Stimulated activated CD4-positive, alpha-beta T cell treated with anti-CD3 and anti-CD28 coated beads, Interleukin-15, amount 100 ng/mL, for 1 hour (primary cell): ENCODE data around the gene AURKB.
A peak's percentile ranks its signal among the peaks of the same experiment; 100 is the strongest.
"Not testable (repeated sequence)": the region's sequence is repeated elsewhere in the genome, so short reads cannot be mapped to it uniquely, and the experiment has no call there.

Experiments
- DNase-seq, 2 donors: peaks; one replicate each; pipeline ENCODE4 v3.0.0-alpha.2; 2020; ENCODE audit warnings: low read depth in 1 of 2, low spot score in 1 of 2

The AURKB gene

GRCh38 chr17:8225813-8226535 is 15.6 kb upstream of the AURKB start:
- DNase-seq = peak in 1 of 2 donors; percentile 37

- DNase-seq = no peak
Observed at GRCh38 chr17:8224891-8225812, 14.8 kb upstream of the AURKB start.

- DNase-seq = no peak
Observed at GRCh38 chr17:8223356-8224126, 13.2 kb upstream of the AURKB start.

- peak; percentile 78 to 86 for DNase-seq
Observed at GRCh38 chr17:8222630-8223355, 12.4 kb upstream of the AURKB start.

GRCh38 chr17:8222380-8222629 is 11.9 kb upstream of the AURKB start:
- DNase-seq = no peak

GRCh38 chr17:8221663-8222379 is 11.4 kb upstream of the AURKB start:
- peak; percentile 80 to 86 for DNase-seq

- DNase-seq = peak; percentile 70 to 91
Observed at GRCh38 chr17:8220783-8221662, 10.6 kb upstream of the AURKB start.

GRCh38 chr17:8214000-8214399 is 3.6 kb upstream of the AURKB start:
- not testable (repeated sequence) for DNase-seq

- DNase-seq = no peak
Observed at GRCh38 chr17:8212312-8213180, 2.2 kb upstream of the AURKB start.

- DNase-seq = no peak
Observed at GRCh38 chr17:8210761-8211458, 535 bp upstream of the AURKB start.

- DNase-seq = no peak
Observed at GRCh38 chr17:8206536-8206935, 3.8 kb downstream of the AURKB start.

GRCh38 chr17:8204761-8205555 is 5.4 kb downstream of the AURKB start:
- no peak for DNase-seq

- no peak for DNase-seq
Observed at GRCh38 chr17:8192070-8192815, 18.1 kb downstream of the AURKB start.

GRCh38 chr17:8190506-8190905 is 19.9 kb downstream of the AURKB start:
- DNase-seq = no peak

GRCh38 chr17:8189711-8190477 is 20.5 kb downstream of the AURKB start, which contains the start of gene BORCS6:
BORCS6 (minus strand) TSS chr17:8190180; CDS start chr17:8190140, 40 bp downstream.
- peak; percentile 79 to 87 for DNase-seq
